HCT116 (cell line): Measurements from ENCODE around the gene LRRFIP2. TPM values are rescaled to one million over a fixed set of nuclear protein-coding genes. Genes with fewer than 3 reads are reported as not detected.

Experiments used
- ATAC-seq: fragments of 200-7000 bp; cut with Tn5 transposase; 2 replicates; pipeline ENCODE4 v1.9.1; 2020; ENCODE audit warnings: mild to moderate bottlenecking, moderate library complexity
- BruUV-seq: library from RNA; stranded (reverse); fragments of 400-500 nt; replicated peaks from 2 replicates; lab custom pipeline; 2021; lab: Mats Ljungman, UMichigan
- CTCF ChIA-PET: fragments of 300-600 bp; sonication (Branson Sonifier 250); formaldehyde crosslinking; loops from one replicate; lab custom pipeline; 2021; ENCODE audit warnings: antibody characterized with exemption; lab: Charles Lee
- POLR2A ChIA-PET: fragments of 300-600, 350-600 bp; sonication (Branson Sonifier 250); formaldehyde crosslinking; loops from one replicate; lab custom pipeline; 2021; ENCODE audit warnings: antibody characterized with exemption; lab: Charles Lee
- RAD21 ChIA-PET, 2 experiments: fragments of 300-600 bp; sonication (Branson Sonifier 250); formaldehyde crosslinking; loops; one replicate each; lab custom pipeline; 2023; ENCODE audit warnings: low total read pairs in 2 of 2; ENCODE audit not compliant: uncharacterized antibody in 2 of 2, unreplicated experiment in 2 of 2, low non-redundant PET in 1 of 2; lab: Charles Lee
- DNase-seq: peaks from one replicate; pipeline ENCODE4 v3.0.0-alpha.2; 2010; ENCODE audit warnings: low read depth, low spot score
- H2AFZ ChIP-seq: fragments of 200-600 bp; shearing (Covaris generic), sonication (generic); 2 replicates; pipeline ENCODE4 v1.6.1; 2017; ENCODE audit warnings: low read depth, mixed run types, mixed read lengths, antibody characterized with exemption, low read length; ENCODE audit not compliant: poor library complexity, severe bottlenecking
- H3K27ac ChIP-seq: 2 replicates; pipeline ENCODE4 v1.5.1; 2012; ENCODE audit warnings: low read depth, low read length
- H3K27me3 ChIP-seq: fragments of 200-600 bp; sonication (generic); 2 replicates; pipeline ENCODE4 v1.6.1; 2016; ENCODE audit warnings: mixed run types, low read length, mixed read lengths; ENCODE audit not compliant: insufficient read depth
- H3K36me3 ChIP-seq, 2 experiments: fragments of 200-500 bp in 1 of 2; fragments of 200-600 bp in 1 of 2; sonication (Bioruptor generic) in 1 of 2; sonication (generic) in 1 of 2; 2 replicates each; pipeline versions ENCODE4 v1.5.1 to v1.6.1; 2014 to 2016; ENCODE audit warnings: low read length in 2 of 2, inconsistent platforms in 1 of 2, mixed read lengths in 1 of 2, mixed run types in 1 of 2; ENCODE audit not compliant: insufficient read depth in 2 of 2, control insufficient read depth in 1 of 2
- H3K4me1 ChIP-seq, 2 experiments: fragments of 200-600 bp in 1 of 2; sonication (generic) in 1 of 2; 2 replicates each; pipeline versions ENCODE4 v1.5.1 to v1.6.1; 2012 to 2017; ENCODE audit warnings: low read length in 2 of 2, inconsistent platforms in 1 of 2, mild to moderate bottlenecking in 1 of 2, mixed read lengths in 1 of 2, mixed run types in 1 of 2, moderate library complexity in 1 of 2; ENCODE audit not compliant: insufficient read depth in 2 of 2, control insufficient read depth in 1 of 2
- H3K4me2 ChIP-seq: fragments of 200-600 bp; sonication (generic); 2 replicates; pipeline ENCODE4 v1.6.1; 2017; ENCODE audit warnings: mixed run types, low read length, mixed read lengths
- H3K4me3 ChIP-seq, 2 experiments: fragments of 200-600 bp in 1 of 2; sonication (generic) in 1 of 2; replicated peaks in 1 of 2; 2 replicates each; pipeline ENCODE4 v1.5.1; 2011 to 2016; ENCODE audit warnings: low read length in 2 of 2, control low read depth in 1 of 2, low read depth in 1 of 2, mild to moderate bottlenecking in 1 of 2, mixed read lengths in 1 of 2, mixed run types in 1 of 2
- H3K79me2 ChIP-seq: fragments of 200-600 bp; sonication (generic); 2 replicates; pipeline ENCODE4 v1.6.1; 2017; ENCODE audit warnings: mild to moderate bottlenecking, mixed run types, low read length, moderate library complexity, mixed read lengths; ENCODE audit not compliant: insufficient read depth
- H3K9ac ChIP-seq: fragments of 200-600 bp; sonication (generic); 2 replicates; pipeline ENCODE4 v1.6.1; 2016; ENCODE audit warnings: low read length, mixed read lengths
- H3K9me2 ChIP-seq: fragments of 200-600 bp; sonication (generic), shearing (Covaris generic); 2 replicates; pipeline ENCODE4 v1.6.1; 2017; ENCODE audit warnings: mixed run types, mild to moderate bottlenecking, moderate library complexity; ENCODE audit not compliant: insufficient read depth
- H3K9me3 ChIP-seq, 2 experiments: fragments of 200-500 bp in 1 of 2; fragments of 200-600 bp in 1 of 2; sonication (Bioruptor generic) in 1 of 2; sonication (generic) in 1 of 2; 2 replicates each; pipeline ENCODE4 v1.6.1; 2014 to 2017; ENCODE audit warnings: low read length in 2 of 2, mixed read lengths in 2 of 2, inconsistent platforms in 1 of 2, low read depth in 1 of 2, mild to moderate bottlenecking in 1 of 2, mixed run types in 1 of 2, moderate library complexity in 1 of 2; ENCODE audit not compliant: control insufficient read depth in 1 of 2, insufficient read depth in 1 of 2
- H4K20me1 ChIP-seq: fragments of 200-600 bp; sonication (generic), shearing (Covaris generic); 2 replicates; pipeline ENCODE4 v1.6.1; 2017; ENCODE audit warnings: mixed run types, mild to moderate bottlenecking, moderate library complexity; ENCODE audit not compliant: insufficient read depth
- CEBPB ChIP-seq: IDR thresholded peaks from 2 replicates; pipeline ENCODE4 v1.6.1; 2012; ENCODE audit warnings: low read depth
- ELF1 ChIP-seq: IDR thresholded peaks from 2 replicates; pipeline ENCODE4 v1.6.1; 2012; ENCODE audit warnings: low read depth, borderline replicate concordance
- EZH2 ChIP-seq: fragments of 200-600 bp; sonication (generic); IDR thresholded peaks from 2 replicates; pipeline ENCODE4 v1.6.1; 2017; ENCODE audit warnings: antibody characterized with exemption, mixed run types
- FOSL1 ChIP-seq: IDR thresholded peaks from 2 replicates; pipeline ENCODE4 v1.6.1; 2012; ENCODE audit warnings: low read depth
- POLR2AphosphoS5 ChIP-seq: IDR thresholded peaks from 2 replicates; pipeline ENCODE4 v1.6.1; 2011; ENCODE audit warnings: mild to moderate bottlenecking, low read depth, low read length, moderate library complexity
- SP1 ChIP-seq: IDR thresholded peaks from 2 replicates; pipeline ENCODE4 v1.6.1; 2012; ENCODE audit warnings: low read depth
- TCF7L2 ChIP-seq: IDR thresholded peaks from 2 replicates; pipeline ENCODE4 v1.7.0; 2011; ENCODE audit warnings: borderline replicate concordance, inconsistent platforms; ENCODE audit not compliant: insufficient read depth, insufficient read length; ENCODE audit errors: extremely low read depth
- YY1 ChIP-seq: IDR thresholded peaks from 2 replicates; pipeline ENCODE4 v1.6.1; 2011; ENCODE audit warnings: low read length, low read depth, moderate library complexity, mild to moderate bottlenecking; ENCODE audit not compliant: insufficient replicate concordance; ENCODE audit errors: extremely low read depth
- intact Hi-C: fragments of 100-400 bp; cut with micrococcal nuclease; formaldehyde crosslinking; loops from 2 replicates; pipeline ENCODE4 v1.10.0; 2022
- total RNA-seq: library from RNA; stranded (reverse); gene quantifications from one replicate; pipeline ENCODE4 v1.2.1, GENCODE V29; 2021; ENCODE audit not compliant: unreplicated experiment
- TF ChIP-seq, protein P1 (sequence below): IDR thresholded peaks from 2 replicates; pipeline ENCODE4 v1.6.1; 2012; ENCODE audit warnings: low read depth
- TF ChIP-seq, protein P2 (sequence below): IDR thresholded peaks from 2 replicates; pipeline ENCODE4 v1.6.1; 2011; ENCODE audit warnings: mild to moderate bottlenecking, low read length, moderate library complexity; ENCODE audit not compliant: insufficient replicate concordance; ENCODE audit errors: extremely low read depth
- TF ChIP-seq, protein P3 (sequence below), 3 experiments: fragments of 200-600 bp in 1 of 3; sonication (generic) in 1 of 3; IDR thresholded peaks in 2 of 3; conservative IDR thresholded peaks in 1 of 3; 2 replicates each; pipeline ENCODE4 v1.5.1; 2012 to 2017; ENCODE audit warnings: low read depth in 2 of 3, low read length in 2 of 3, antibody characterized with exemption in 1 of 3, borderline replicate concordance in 1 of 3, control low read depth in 1 of 3, mild to moderate bottlenecking in 1 of 3, mixed read lengths in 1 of 3, mixed run types in 1 of 3, moderate library complexity in 1 of 3; ENCODE audit not compliant: insufficient read depth in 1 of 3

LRRFIP2 gene
- total RNA-seq, 1 experiment from 2014 or later: 27.0 TPM

DNA sequence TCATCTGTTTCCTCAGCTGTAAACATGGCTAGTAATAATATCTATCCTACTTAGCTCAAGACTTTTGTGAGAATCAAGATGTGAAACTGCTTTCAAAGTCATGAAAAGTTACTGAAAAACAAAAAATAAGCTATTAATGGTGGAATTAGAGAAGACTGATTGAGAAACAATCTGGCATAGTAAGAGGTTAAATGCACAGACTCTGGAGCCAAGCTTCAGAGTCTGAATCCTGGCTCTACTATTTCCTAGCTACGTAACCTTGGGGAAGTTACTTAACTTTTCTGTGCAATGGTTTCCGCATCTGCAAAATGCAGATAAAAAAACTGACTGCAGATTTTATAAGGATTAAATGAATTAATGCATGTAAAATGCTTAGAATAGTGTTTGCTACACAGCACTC is 28.8 kb downstream of the LRRFIP2 start:
- Histone ChIP-seq H3K79me2 (peaks cover 3% of the 10 kb centered on the region; the same call in 1 of the 2 replicates), H3K4me1 (no peaks in the 10 kb centered on the region), H4K20me1 (peaks cover 5% of the 10 kb centered on the region; the same call in 1 of the 2 replicates), H3K9me2 (no peaks in the 10 kb centered on the region), H2AFZ (no peak overlapping the region), H3K4me3 (no peak overlapping the region), H3K27me3 (no peaks in the 10 kb centered on the region), H3K9ac (no peak overlapping the region), H3K4me2 (no peak overlapping the region), H3K9me3 (no peaks in the 10 kb centered on the region), H3K27ac (no peak overlapping the region), H3K36me3 (peaks cover 3 to 5% of the 10 kb centered on the region in 2 experiments; a peak in 1 of 4 replicates)
- POLR2A ChIA-PET: no interaction called here
- RAD21 ChIA-PET: no interaction called here
- DNase-seq: no peak
- intact Hi-C loops: no loop called here
- no peak for ATAC-seq
- TF ChIP-seq YY1: no peak
- no TSS peak for BruUV-seq
- CTCF ChIA-PET: no interaction called here

DNA sequence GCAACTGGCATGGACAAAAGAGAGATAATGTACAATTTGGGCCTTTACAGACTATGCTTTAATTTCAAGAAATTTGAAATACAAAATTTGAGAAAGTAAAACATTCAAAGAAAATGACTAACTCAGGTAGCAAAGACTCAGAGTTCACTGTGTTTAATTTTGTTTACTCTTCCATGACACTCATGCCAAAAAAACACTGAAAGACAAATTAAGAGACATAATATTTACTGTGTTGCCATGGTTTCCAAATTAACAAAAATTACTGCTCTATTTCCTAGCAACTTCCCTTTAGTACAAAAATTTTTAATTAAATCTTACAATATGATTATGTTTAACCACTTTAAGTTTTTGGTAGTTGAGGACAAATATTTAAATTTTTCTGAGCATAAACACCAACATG is 29.6 kb downstream of the LRRFIP2 start:
- ChIA-PET POLR2A (no interaction called here), CTCF (no interaction called here), RAD21 (no interaction called here)
- Histone ChIP-seq H3K9me3 (no peaks in the 10 kb centered on the region), H3K4me1 (no peaks in the 10 kb centered on the region), H3K27me3 (no peaks in the 10 kb centered on the region), H3K79me2 (no peaks in the 10 kb centered on the region), H3K9ac (no peak overlapping the region), H2AFZ (no peak overlapping the region), H3K4me2 (no peak overlapping the region), H3K4me3 (no peak overlapping the region), H3K27ac (no peak overlapping the region), H3K36me3 (peaks cover 3 to 5% of the 10 kb centered on the region in 2 experiments; a peak in 1 of 4 replicates), H4K20me1 (peaks cover 5% of the 10 kb centered on the region; the same call in 1 of the 2 replicates), H3K9me2 (no peaks in the 10 kb centered on the region)
- BruUV-seq: no TSS peak
- DNase-seq: no peak
- no peak for ATAC-seq
- intact Hi-C loops: no loop called here
- TF ChIP-seq POLR2AphosphoS5: no peak
- TF ChIP-seq, protein P1, sequence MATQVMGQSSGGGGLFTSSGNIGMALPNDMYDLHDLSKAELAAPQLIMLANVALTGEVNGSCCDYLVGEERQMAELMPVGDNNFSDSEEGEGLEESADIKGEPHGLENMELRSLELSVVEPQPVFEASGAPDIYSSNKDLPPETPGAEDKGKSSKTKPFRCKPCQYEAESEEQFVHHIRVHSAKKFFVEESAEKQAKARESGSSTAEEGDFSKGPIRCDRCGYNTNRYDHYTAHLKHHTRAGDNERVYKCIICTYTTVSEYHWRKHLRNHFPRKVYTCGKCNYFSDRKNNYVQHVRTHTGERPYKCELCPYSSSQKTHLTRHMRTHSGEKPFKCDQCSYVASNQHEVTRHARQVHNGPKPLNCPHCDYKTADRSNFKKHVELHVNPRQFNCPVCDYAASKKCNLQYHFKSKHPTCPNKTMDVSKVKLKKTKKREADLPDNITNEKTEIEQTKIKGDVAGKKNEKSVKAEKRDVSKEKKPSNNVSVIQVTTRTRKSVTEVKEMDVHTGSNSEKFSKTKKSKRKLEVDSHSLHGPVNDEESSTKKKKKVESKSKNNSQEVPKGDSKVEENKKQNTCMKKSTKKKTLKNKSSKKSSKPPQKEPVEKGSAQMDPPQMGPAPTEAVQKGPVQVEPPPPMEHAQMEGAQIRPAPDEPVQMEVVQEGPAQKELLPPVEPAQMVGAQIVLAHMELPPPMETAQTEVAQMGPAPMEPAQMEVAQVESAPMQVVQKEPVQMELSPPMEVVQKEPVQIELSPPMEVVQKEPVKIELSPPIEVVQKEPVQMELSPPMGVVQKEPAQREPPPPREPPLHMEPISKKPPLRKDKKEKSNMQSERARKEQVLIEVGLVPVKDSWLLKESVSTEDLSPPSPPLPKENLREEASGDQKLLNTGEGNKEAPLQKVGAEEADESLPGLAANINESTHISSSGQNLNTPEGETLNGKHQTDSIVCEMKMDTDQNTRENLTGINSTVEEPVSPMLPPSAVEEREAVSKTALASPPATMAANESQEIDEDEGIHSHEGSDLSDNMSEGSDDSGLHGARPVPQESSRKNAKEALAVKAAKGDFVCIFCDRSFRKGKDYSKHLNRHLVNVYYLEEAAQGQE: no peak
- TF ChIP-seq ELF1: no peak
- no peak for TF ChIP-seq TCF7L2
- TF ChIP-seq EZH2: no peak
- TF ChIP-seq SP1: no peak
- TF ChIP-seq CEBPB: no peak
- no peak for TF ChIP-seq YY1
- TF ChIP-seq, protein P2, sequence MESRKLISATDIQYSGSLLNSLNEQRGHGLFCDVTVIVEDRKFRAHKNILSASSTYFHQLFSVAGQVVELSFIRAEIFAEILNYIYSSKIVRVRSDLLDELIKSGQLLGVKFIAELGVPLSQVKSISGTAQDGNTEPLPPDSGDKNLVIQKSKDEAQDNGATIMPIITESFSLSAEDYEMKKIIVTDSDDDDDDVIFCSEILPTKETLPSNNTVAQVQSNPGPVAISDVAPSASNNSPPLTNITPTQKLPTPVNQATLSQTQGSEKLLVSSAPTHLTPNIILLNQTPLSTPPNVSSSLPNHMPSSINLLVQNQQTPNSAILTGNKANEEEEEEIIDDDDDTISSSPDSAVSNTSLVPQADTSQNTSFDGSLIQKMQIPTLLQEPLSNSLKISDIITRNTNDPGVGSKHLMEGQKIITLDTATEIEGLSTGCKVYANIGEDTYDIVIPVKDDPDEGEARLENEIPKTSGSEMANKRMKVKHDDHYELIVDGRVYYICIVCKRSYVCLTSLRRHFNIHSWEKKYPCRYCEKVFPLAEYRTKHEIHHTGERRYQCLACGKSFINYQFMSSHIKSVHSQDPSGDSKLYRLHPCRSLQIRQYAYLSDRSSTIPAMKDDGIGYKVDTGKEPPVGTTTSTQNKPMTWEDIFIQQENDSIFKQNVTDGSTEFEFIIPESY: no peak
- TF ChIP-seq, protein P3, sequence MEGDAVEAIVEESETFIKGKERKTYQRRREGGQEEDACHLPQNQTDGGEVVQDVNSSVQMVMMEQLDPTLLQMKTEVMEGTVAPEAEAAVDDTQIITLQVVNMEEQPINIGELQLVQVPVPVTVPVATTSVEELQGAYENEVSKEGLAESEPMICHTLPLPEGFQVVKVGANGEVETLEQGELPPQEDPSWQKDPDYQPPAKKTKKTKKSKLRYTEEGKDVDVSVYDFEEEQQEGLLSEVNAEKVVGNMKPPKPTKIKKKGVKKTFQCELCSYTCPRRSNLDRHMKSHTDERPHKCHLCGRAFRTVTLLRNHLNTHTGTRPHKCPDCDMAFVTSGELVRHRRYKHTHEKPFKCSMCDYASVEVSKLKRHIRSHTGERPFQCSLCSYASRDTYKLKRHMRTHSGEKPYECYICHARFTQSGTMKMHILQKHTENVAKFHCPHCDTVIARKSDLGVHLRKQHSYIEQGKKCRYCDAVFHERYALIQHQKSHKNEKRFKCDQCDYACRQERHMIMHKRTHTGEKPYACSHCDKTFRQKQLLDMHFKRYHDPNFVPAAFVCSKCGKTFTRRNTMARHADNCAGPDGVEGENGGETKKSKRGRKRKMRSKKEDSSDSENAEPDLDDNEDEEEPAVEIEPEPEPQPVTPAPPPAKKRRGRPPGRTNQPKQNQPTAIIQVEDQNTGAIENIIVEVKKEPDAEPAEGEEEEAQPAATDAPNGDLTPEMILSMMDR (IDR thresholded peaks at IDR 0.05 in 2 of 3, conservative IDR thresholded peaks at IDR 0.05 in 1 of 3; ENCODE audit: borderline replicate concordance in 1 of 3, insufficient read depth in 1 of 3, low read depth in 2 of 3, low read length in 2 of 3): no peak
- TF ChIP-seq FOSL1: no peak
